GM18499 (cell line): ENCODE results near the gene TMEM217.
"Not testable (repeated sequence)": the region's sequence is repeated elsewhere in the genome, so short reads cannot be mapped to it uniquely, and the experiment has no call there.

Source experiments
- ATAC-seq: cut with Tn5 transposase; IDR thresholded peaks from one replicate; pipeline ENCODE4 v1.9.1; 2021; ENCODE audit warnings: moderate number of reproducible peaks; ENCODE audit not compliant: insufficient read depth, unreplicated experiment

Gene TMEM217

GRCh38 chr6:37257634-37258404 lies at the start of gene TMEM217, which contains the start of gene TBC1D22B:
TSS of gene TMEM217 (minus strand) at chr6:37258144. CDS start at chr6:37219030, 39,114 bp downstream.
TSS of gene TBC1D22B (plus strand) at chr6:37257772. CDS start at chr6:37257918, 146 bp downstream.
- ATAC-seq, result peak; percentile 78

GRCh38 chr6:37307484-37307883 lies 49.5 kb upstream of the TMEM217 start:
- not testable (repeated sequence) for ATAC-seq

- no peak for ATAC-seq
Observed at GRCh38 chr6:37306624-37307222, 48.8 kb upstream of the TMEM217 start.

GRCh38 chr6:37305841-37306425 lies 48.0 kb upstream of the TMEM217 start:
- no peak for ATAC-seq

GRCh38 chr6:37304766-37305165 lies 46.8 kb upstream of the TMEM217 start:
- ATAC-seq, result no peak

- ATAC-seq, result no peak
Observed at GRCh38 chr6:37303891-37304503, 46.1 kb upstream of the TMEM217 start.

- ATAC-seq, result no peak
Observed at GRCh38 chr6:37303091-37303660, 45.2 kb upstream of the TMEM217 start.

- no peak for ATAC-seq
Observed at GRCh38 chr6:37302086-37302686, 44.2 kb upstream of the TMEM217 start.

- ATAC-seq, result no peak
Observed at GRCh38 chr6:37299990-37300389, 42.0 kb upstream of the TMEM217 start.

- no peak for ATAC-seq
Observed at GRCh38 chr6:37298958-37299357, 41.0 kb upstream of the TMEM217 start.

GRCh38 chr6:37297637-37298036 lies 39.7 kb upstream of the TMEM217 start:
- ATAC-seq, result not testable (repeated sequence)

- no peak for ATAC-seq
Observed at GRCh38 chr6:37293426-37293825, 35.5 kb upstream of the TMEM217 start.

GRCh38 chr6:37289931-37290330 lies 32.0 kb upstream of the TMEM217 start:
- no peak for ATAC-seq

- ATAC-seq, result no peak
Observed at GRCh38 chr6:37288247-37288646, 30.3 kb upstream of the TMEM217 start.

- no peak for ATAC-seq
Observed at GRCh38 chr6:37287519-37288157, 29.7 kb upstream of the TMEM217 start.

- ATAC-seq, result no peak
Observed at GRCh38 chr6:37285861-37286311, 27.9 kb upstream of the TMEM217 start.

- no peak for ATAC-seq
Observed at GRCh38 chr6:37284781-37285180, 26.8 kb upstream of the TMEM217 start.

GRCh38 chr6:37283671-37284151 lies 25.8 kb upstream of the TMEM217 start:
- no peak for ATAC-seq

GRCh38 chr6:37283268-37283667 lies 25.3 kb upstream of the TMEM217 start:
- no peak for ATAC-seq
